ENCODE measurements around the gene PDE10A. TPM values are rescaled to one million over a fixed set of nuclear protein-coding genes. Genes with fewer than 3 reads are reported as not detected.

The PDE10A gene
- total and polyA plus RNA-seq, 2 of the 4 experiments (the other 2 are of a cell fraction): 3.4 to 12.4 TPM

Small RNA genes within 50 kb of the gene (microRNA-seq; reads per million reads assigned to microRNA genes)
- gene RNA5SP226 (ENCODE audit: insufficient read depth, insufficient read length): not detected

Small RNA genes within 50 kb of the gene (small RNA-seq; reads per million reads assigned to genes)
- gene RNA5SP226: 0 reads per million in 5 experiments
